Tibial artery (tissue), 4 donors: ENCODE measurements around the gene IQGAP1.
A peak's percentile ranks its signal among the peaks of the same experiment; 100 is the strongest.
"Not testable (repeated sequence)": the region's sequence is repeated elsewhere in the genome, so short reads cannot be mapped to it uniquely, and the experiment has no call there.

Experiments used
- DNase-seq, 2 donors: peaks; one replicate each; pipeline ENCODE4 v3.0.0-alpha.2; 2019
- H3K27ac ChIP-seq, 2 donors: fragments of 200-600 bp; sonication (generic) in 1 of 2; 1 replicate in 1 of 2; 2 replicates in 1 of 2; pipeline ENCODE4 v1.5.1; 2018 to 2019; ENCODE audit warnings: mild to moderate bottlenecking in 1 of 2
- H3K27me3 ChIP-seq, 2 donors: fragments of 200-600 bp; sonication (generic) in 1 of 2; one replicate each; pipeline versions ENCODE4 v1.5.1 to v1.6.0; 2016 to 2019
- H3K36me3 ChIP-seq, 3 donors: fragments of 200-600 bp; sonication (generic) in 2 of 3; one replicate each; pipeline ENCODE4 v1.5.1; 2016 to 2019; ENCODE audit warnings: mild to moderate bottlenecking in 2 of 3
- H3K4me1 ChIP-seq, 4 donors: fragments of 200-600 bp; sonication (generic) in 2 of 4; 1 replicate in 3 of 4; 2 replicates in 1 of 4; pipeline ENCODE4 v1.5.1; 2016 to 2019
- H3K4me3 ChIP-seq, 2 donors: fragments of 200-600 bp; sonication (generic) in 1 of 2; 1 replicate in 1 of 2; 2 replicates in 1 of 2; pipeline ENCODE4 v1.5.1; 2018 to 2019; ENCODE audit warnings: mild to moderate bottlenecking in 2 of 2
- H3K9me3 ChIP-seq, 3 donors: fragments of 200-600 bp; sonication (generic) in 1 of 3; one replicate each; pipeline ENCODE4 v1.5.1; 2016 to 2019
- intact Hi-C: fragments of 100-400 bp; cut with DNase I; formaldehyde crosslinking; loops from one replicate; pipeline ENCODE4 v1.15.0; 2023; ENCODE audit warnings: low total_unique reads
- TF ChIP-seq, protein P1 (sequence below), 2 experiments: fragments of 200-600 bp in 1 of 2; fragments of 450-650 bp in 1 of 2; IDR thresholded peaks; one replicate each; pipeline ENCODE4 v1.5.1; 2017 to 2019; ENCODE audit warnings: antibody characterized with exemption in 2 of 2, mild to moderate bottlenecking in 1 of 2, moderate library complexity in 1 of 2

Gene IQGAP1

DNA sequence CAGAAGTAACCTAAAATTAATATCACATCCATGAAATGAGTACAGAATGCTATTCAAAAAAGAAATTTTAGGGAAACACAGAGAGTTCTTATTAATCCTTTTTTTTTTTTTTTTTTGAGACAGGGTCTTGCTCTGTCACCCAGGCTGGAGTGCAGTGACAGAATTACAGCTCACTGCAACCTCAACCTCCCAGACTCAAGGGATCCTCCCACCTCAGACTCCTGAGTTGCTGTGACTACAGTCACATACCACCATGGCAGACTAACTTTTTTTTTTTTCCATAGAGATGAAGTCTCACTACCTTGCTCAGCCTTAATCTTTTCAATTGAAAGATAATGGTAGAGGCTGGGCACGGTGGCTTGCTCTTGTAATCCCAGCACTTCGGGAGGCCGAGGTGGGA is 135.3 kb downstream of the IQGAP1 start:
- TF ChIP-seq, protein P1, sequence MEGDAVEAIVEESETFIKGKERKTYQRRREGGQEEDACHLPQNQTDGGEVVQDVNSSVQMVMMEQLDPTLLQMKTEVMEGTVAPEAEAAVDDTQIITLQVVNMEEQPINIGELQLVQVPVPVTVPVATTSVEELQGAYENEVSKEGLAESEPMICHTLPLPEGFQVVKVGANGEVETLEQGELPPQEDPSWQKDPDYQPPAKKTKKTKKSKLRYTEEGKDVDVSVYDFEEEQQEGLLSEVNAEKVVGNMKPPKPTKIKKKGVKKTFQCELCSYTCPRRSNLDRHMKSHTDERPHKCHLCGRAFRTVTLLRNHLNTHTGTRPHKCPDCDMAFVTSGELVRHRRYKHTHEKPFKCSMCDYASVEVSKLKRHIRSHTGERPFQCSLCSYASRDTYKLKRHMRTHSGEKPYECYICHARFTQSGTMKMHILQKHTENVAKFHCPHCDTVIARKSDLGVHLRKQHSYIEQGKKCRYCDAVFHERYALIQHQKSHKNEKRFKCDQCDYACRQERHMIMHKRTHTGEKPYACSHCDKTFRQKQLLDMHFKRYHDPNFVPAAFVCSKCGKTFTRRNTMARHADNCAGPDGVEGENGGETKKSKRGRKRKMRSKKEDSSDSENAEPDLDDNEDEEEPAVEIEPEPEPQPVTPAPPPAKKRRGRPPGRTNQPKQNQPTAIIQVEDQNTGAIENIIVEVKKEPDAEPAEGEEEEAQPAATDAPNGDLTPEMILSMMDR (IDR thresholded peaks at IDR 0.05), result no peak
- DNase-seq, result no peak
- no peaks in the 10 kb centered on the region for H3K9me3 ChIP-seq
- intact Hi-C loops, result no loop called here
- H3K27me3 ChIP-seq, result no peaks in the 10 kb centered on the region
- no peak overlapping the region for H3K27ac ChIP-seq
- no peaks in the 10 kb centered on the region for H3K4me1 ChIP-seq
- no peaks in the 10 kb centered on the region for H3K36me3 ChIP-seq
- no peak overlapping the region for H3K4me3 ChIP-seq

DNA sequence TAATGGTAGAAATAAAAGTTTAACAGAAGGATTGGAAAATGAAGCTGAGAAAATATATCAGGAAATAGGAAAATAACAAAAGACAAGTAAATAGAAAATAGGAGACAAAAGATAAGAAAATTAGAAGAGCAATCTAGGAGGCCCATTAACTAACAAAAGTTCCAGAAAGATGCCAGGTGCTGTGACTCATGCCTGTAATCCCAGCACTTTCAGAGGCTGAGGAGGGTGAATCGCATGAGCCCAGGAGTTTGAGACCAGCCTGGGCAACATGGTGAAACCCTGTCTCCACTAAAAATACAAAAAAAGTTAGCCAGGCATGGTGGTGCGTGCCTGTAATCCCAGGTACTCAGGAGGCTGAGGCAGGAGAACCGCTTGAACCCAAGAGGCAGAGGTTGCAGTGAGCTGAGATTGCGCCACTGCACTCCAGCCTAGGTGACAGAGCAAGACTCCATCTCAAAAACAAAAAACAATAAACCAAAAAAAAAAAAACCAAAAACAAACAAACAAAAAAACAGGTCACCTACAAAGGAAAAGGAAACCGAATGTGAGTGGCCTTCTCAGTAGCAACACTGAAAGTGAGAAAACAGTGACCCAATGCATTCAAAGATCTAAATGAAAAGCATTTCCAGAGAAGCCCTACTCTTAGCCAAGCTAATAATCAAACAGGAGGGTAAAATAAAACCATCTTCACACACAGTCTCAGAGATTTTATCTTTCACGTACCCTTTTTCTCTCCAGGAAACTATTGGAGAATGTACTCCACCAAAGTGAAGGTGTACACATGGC is 136.2 kb downstream of the IQGAP1 start:
- intact Hi-C loops, H3K4me1 ChIP-seq, H3K27ac ChIP-seq, DNase-seq, H3K27me3 ChIP-seq, H3K36me3 ChIP-seq, H3K4me3 ChIP-seq, H3K9me3 ChIP-seq: not testable (repeated sequence)

DNA sequence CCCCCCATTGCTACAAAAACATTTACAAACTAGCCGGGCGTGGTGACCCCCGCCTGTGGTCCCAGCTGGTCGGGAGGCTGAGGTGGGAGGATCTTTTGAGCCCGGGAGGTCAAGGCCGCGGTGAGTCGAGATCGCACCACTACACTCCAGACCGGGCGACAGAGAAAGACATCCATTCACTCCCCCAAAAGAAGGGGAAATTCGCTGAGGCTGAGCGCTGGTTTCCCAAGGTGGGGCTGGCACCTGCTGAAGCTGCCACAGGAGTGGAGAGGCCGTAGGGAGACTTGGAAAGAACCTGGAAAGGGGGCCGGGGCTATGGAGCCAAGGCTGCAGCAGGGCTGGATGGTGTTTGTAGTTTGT is 140.9 kb downstream of the IQGAP1 start:
- TF ChIP-seq, protein P1 (IDR thresholded peaks at IDR 0.05), result no peak
- H3K4me3 ChIP-seq, result peak overlapping the region; percentile 96 to 97
- DNase-seq, result no peak
- H3K9me3 ChIP-seq, result no peaks in the 10 kb centered on the region
- peaks cover 0 to 39% (median 23%) of the 10 kb centered on the region in 4 donors for H3K4me1 ChIP-seq
- intact Hi-C loops, result no loop called here
- peak overlapping the region; percentile 90 to 96 for H3K27ac ChIP-seq
- no peaks in the 10 kb centered on the region for H3K27me3 ChIP-seq
- no peaks in the 10 kb centered on the region for H3K36me3 ChIP-seq

DNA sequence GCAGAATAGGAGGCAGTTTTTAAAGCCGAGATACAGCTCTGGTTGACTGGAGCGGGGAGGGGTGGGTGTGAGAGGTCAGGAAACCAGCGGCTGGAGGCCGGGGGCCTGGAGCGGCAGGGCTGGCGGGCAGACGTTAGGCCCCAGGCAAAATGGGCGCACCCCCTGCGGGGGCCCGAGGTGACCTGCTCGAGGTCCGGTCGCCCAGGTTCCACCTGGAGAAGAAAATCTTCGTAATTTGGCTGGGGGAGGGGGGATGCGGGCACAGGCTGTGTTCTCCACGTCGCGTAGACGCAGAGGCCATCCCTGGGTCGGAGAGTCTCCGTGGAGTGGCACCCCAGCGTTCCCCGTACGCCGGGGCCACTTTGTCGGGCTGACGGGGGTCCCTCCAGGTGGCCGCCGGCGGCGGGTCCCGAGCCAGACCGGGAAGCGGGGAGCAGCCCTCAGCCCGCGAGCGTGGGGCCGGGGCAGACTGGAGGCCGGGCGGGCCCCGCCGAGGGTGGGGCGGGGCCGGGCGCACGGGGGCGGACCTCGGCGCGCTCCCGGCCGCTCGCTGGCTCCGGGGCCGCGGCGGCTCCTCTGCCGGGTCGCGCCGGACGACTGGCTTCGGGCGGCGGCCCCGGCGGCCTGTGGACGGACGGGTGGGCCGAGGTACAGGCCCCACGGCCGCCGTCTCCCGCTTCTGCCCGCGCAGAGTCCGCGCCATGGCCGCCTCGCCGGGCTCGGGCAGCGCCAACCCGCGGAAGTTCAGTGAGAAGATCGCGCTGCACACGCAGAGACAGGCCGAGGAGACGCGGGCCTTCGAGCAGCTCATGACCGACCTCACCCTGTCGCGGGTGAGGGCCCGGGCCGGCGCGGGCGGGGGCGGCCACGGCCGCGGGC is 141.6 kb downstream of the IQGAP1 start, which contains the start of gene CRTC3:
TSS of gene CRTC3 (plus strand) at position 553 of the 879 bp plus-strand sequence. CDS start at position 702, 149 bp downstream.
- H3K4me1 ChIP-seq, result peaks cover 0 to 45% (median 27%) of the 10 kb centered on the region in 4 donors
- no peaks in the 10 kb centered on the region for H3K9me3 ChIP-seq
- H3K27ac ChIP-seq, result peak within 1 kb of the TSS; percentile 90 to 96
- peak; percentile 43 to 78 for DNase-seq
- peak within 1 kb of the TSS; percentile 96 to 97 for H3K4me3 ChIP-seq
- no peaks in the 10 kb centered on the region for H3K36me3 ChIP-seq
- TF ChIP-seq, protein P1 (IDR thresholded peaks at IDR 0.05), result peak in 1 of 2 experiments; percentile 15
- intact Hi-C loops, result loop anchor here (5.0 kb wide), 1 partner anchor 78 kb away; no protein-coding TSS in a partner anchor
- no peaks in the 10 kb centered on the region for H3K27me3 ChIP-seq

DNA sequence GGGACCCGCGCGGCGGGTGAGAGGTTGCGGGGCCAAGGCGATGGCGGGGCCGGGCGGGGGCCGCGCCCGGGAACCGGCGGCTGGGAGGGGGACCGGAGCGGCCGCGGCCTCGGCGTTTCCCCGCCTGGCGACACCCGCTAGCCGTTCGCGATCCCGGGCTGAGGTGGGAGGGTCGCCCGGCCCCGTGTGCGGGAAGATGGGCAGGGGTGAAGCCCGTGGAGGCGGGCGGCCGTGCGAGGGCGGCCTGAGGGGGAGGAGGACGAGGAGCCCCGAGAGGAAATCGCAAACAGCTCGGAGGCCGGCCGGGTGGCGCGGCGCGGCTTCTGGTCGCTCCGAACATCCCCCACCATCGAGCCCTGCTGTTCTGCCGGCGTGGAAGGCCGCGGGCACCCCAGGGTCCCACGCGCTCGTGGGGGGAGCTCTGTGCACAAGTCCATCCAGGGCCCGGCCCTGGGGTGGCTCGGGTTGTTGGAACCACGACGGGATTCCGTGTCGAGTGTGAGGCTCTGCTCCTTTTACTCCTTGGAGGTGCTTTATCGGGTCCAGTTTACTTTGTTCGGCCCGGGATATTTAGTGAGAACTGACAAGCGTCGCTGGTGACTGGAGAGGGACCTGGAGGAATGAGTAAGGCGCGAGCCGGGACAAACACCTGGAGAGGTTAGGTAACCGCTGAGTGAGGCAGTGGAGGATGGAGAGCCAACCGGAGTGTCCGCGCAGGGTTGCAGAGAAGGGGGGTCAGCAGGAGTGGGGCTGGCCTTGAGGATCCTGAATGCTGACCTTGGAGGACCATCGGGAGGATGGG is 142.4 kb downstream of the IQGAP1 start:
- Histone ChIP-seq H3K9me3 (no peaks in the 10 kb centered on the region), H3K27ac (peak overlapping the region; percentile 90 to 96), H3K27me3 (no peaks in the 10 kb centered on the region), H3K4me1 (peaks cover 0 to 54% (median 30%) of the 10 kb centered on the region in 4 donors), H3K4me3 (peak overlapping the region; percentile 96 to 97), H3K36me3 (no peaks in the 10 kb centered on the region)
- TF ChIP-seq, protein P1 (IDR thresholded peaks at IDR 0.05), result no peak
- intact Hi-C loops, result loop anchor here (5.0 kb wide), 1 partner anchor 77 kb away; no protein-coding TSS in a partner anchor
- peak; percentile 34 to 74 for DNase-seq
